HG02938 (cell line): ENCODE data around the gene EVI5L.
"Not testable (repeated sequence)": the region's sequence is repeated elsewhere in the genome, so short reads cannot be mapped to it uniquely, and the experiment has no call there.

Experiments
- ATAC-seq: cut with Tn5 transposase; IDR thresholded peaks from one replicate; pipeline ENCODE4 v1.9.1; 2021; ENCODE audit warnings: mild to moderate bottlenecking, moderate library complexity; ENCODE audit not compliant: unreplicated experiment

EVI5L gene

GRCh38 chr19:7829561-7830271 lies at the start of gene EVI5L:
Gene EVI5L (plus strand): TSS chr19:7830218. CDS start chr19:7846543, 16,325 bp downstream.
- peak; percentile 89 for ATAC-seq

DNA sequence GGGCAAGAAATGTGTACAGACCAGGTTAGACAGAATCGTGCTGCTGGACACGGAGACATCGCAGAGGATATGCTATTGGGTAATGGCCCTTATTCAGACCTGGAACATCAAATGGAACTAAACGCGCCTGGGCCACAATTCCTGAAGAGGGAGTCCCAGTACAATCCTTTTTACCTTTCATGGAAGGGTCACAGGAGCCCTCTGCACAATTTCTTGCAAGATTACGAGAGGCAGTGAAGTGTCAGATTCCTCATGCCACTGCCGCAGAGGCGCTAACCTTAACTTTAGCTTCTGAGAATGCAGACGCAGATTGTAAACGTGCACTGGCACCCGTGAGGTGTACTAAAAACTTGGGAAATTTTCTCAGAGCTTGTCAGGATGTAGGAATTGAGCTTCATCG lies 48.9 kb upstream of the EVI5L start:
- ATAC-seq, result no peak

DNA sequence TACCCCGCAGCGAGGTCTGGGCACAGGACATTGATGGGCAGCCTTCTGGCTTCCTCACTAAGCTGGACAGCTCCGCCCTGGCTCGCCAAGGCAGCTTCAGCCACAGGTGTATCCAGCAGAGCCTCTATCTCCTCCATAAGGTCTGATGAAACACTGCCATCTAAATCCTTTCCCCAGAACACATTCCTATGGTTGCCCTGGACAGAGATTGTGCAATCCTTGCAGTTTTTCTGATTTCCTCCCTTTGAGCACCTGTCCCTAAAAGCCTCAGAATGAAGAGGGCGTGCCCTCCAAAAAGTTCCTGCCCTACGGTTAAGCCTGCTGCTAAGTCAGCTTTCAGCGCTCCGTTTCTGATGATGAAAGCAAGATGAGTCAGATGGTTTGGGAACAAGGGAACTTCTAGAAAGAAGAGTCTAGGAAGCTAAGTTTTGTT lies 46.0 kb upstream of the EVI5L start:
- no peak for ATAC-seq

GRCh38 chr19:7784856-7785255 lies 45.2 kb upstream of the EVI5L start:
- no peak for ATAC-seq

GRCh38 chr19:7787141-7787540 lies 42.9 kb upstream of the EVI5L start:
- no peak for ATAC-seq

DNA sequence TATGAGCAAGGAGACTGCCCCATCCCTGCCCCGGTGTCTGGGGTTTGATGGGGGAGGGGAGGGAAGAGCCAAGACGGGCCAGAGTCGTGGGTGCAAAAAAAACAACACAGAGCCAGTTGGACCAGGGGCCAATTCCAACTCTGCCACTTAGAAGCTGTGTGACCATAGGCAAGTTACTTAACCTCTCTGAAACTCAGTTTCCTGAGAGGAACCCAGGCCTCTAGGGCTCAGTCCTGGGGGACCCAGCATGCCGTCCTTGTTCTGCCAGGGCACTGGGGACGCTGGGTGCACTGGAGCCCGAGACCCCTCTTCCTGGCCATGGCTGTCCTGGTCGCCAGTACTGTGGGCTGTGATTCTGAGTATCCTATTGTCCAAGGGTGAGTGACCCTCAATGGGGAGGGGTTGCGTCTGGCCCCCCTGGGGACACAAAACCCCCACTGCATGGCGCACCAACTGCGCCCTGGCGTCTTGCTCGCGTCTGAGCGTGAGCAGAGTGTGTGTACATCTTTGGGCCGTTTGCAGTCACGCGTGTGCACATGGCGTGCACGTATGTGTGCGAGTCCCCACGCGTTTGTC lies 42.3 kb upstream of the EVI5L start:
- ATAC-seq, result no peak

- no peak for ATAC-seq
Observed at GRCh38 chr19:7788178-7788932, 41.7 kb upstream of the EVI5L start.

DNA sequence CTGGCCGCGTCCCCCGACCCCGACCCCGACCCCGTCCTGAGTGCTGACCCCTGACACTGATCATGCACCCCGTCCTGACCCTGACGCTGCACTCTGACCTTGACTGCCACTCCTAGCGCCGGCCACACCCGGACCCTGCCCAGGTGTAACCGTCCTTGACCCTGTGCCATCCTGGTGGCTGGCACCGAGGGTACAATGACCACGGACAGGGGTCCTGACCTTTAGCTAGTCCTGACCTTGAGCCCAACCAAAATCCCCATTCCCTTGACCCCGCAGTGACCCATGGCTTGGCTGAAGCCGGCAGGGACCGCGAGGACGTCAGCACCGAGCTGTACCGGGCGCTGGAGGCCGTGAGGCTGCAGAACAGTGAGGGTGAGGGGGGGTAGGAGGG lies 41.1 kb upstream of the EVI5L start:
- no peak for ATAC-seq

DNA sequence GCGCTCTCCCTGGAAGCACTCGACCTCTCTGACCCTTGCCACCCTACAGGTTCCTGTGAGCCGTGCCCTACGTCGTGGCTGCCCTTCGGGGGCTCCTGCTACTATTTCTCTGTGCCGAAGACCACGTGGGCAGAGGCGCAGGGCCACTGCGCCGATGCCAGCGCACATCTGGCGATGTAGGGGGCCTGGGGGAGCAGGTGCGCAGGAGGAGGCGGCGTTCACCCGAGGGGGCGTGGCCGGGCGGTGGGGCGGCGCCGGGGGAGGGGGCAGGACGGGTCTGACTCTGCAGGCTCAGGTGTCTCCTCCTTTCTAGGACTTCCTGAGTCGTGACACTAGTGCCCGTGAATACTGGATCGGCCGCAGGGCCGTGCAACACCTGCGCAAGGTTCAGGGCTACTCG lies 40.6 kb upstream of the EVI5L start:
- no peak for ATAC-seq

- no peak for ATAC-seq
Observed at GRCh38 chr19:7790416-7790815, 39.6 kb upstream of the EVI5L start.

GRCh38 chr19:7792281-7792680 lies 37.7 kb upstream of the EVI5L start:
- no peak for ATAC-seq

- not testable (repeated sequence) for ATAC-seq
Observed at GRCh38 chr19:7792701-7793100, 37.3 kb upstream of the EVI5L start.

DNA sequence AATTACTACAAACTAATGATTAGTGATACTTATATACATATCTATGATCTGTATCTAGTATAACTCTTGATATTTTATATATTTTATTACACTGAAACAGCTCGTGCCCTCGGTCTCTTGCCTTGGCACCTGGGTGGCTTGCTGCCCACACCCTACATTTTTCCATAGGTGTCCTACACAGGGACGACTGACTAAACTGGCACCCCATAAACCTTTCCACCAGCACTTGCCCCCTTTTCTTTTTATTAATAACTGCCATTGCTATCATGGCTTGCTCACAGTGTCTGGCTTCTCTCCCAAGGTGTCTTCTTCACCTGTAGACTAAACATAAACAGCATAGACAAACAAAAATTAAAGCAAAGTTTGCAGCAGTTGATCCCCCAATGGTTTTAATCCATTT lies 36.5 kb upstream of the EVI5L start:
- no peak for ATAC-seq

DNA sequence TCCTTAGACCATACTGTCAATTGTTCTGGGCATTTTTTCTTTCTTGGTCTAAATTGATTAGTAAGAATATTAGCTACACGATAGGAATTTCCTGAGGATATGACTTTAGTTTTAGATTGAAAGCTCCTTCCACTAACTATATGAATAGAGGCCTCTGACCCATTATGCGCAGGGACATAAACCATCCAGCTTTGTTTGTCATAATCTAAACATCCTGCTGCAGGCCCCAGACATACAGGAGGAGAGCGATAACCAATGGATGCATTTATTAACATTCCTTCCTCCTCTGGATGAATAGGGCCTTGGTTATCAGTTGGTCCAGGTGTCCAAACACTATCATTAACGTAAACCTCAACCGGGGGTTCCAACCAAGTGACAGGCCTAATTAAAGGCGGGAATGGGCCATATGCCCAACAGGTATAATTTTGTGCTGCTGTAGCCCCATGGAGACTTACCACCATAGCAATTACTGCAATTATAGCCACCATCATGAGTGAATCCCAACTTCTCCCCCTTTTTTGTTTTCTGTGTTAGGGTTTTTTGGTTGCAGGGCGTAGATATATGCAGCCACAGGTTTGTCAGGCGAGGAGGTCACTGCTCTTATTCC lies 34.4 kb upstream of the EVI5L start:
- no peak for ATAC-seq

DNA sequence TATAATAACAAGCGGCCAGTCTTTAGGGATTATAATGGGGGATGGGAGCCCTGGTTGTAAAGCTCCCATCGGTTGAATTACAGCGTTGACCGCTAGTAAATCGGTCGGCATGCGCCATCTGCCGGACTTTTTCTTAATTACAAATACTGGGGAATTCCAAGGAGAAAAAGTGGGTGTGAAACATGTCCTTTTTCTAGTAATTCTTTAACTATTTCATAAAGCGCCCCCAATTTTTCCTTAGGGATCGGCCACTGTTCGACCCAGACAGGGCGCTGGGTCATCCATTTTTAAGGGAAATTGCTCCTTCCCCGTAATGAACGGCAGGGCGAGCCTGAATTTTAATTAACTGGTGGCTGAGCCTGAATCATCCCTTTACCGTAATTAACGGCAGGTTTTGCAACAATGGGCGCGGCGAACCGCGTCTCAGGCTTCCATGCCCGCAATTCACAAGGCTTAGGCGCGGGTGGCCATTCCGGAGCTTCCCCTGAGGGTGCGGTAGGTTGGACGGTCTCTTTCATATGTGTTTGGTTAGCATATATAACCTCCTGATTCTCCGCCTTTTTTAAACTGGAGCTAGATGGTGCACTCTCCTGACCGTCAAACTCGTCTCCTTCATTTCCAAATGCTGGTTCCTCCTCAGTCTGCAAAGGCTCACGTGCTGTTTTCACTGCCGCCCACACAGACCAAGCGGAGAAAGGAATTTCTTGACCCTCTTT lies 30.2 kb upstream of the EVI5L start:
- no peak for ATAC-seq

GRCh38 chr19:7801020-7801570 lies 28.9 kb upstream of the EVI5L start:
- no peak for ATAC-seq

GRCh38 chr19:7806234-7806633 lies 23.8 kb upstream of the EVI5L start:
- ATAC-seq, result no peak

- no peak for ATAC-seq
Observed at GRCh38 chr19:7806876-7807275, 23.1 kb upstream of the EVI5L start.

- no peak for ATAC-seq
Observed at GRCh38 chr19:7808108-7808507, 21.9 kb upstream of the EVI5L start.

GRCh38 chr19:7811989-7812388 lies 18.0 kb upstream of the EVI5L start:
- no peak for ATAC-seq

DNA sequence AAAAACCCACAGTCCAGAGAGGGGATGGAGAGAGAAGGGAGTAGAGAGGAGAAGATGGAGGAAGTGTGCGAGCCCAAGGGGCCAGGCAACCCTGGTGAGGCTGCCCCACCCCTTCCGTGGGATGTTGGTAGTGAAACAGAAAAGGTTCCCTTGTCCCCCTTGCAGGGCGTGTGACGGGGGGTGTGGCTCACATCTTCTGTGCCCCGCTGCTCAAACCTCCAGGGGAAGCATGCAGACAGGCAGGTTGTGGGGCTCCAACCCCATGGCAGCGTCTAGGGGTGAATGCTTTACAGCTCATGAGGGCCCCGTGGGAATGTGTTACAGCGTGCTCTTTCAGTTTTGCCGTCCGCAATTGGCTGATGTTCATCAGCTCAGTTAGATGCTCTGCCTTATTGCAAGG lies 14.7 kb upstream of the EVI5L start:
- ATAC-seq, result no peak
